Mesenchymal stem cell (in vitro differentiated cells and primary cell): ENCODE data around the gene CEP72.

Experiments used
- DNase-seq: peaks from one replicate; pipeline ENCODE4 v3.0.0-alpha.2; 2013
- H2AFZ ChIP-seq: one replicate; pipeline ENCODE4 v1.6.1; 2013; ENCODE audit warnings: low read depth, mild to moderate bottlenecking, control low read depth, inconsistent platforms, low read length, moderate library complexity
- H2AK5ac ChIP-seq: 2 replicates; pipeline ENCODE4 v1.6.1; 2013; ENCODE audit warnings: low read length, moderate library complexity, mild to moderate bottlenecking, inconsistent platforms; ENCODE audit not compliant: severe bottlenecking
- H2BK120ac ChIP-seq: one replicate; pipeline ENCODE4 v1.6.1; 2013; ENCODE audit warnings: low read depth, mild to moderate bottlenecking, inconsistent platforms, low read length, moderate library complexity
- H2BK12ac ChIP-seq, 2 experiments: one replicate each; pipeline ENCODE4 v1.6.1; 2013; ENCODE audit warnings: inconsistent platforms in 2 of 2, low read length in 2 of 2, mild to moderate bottlenecking in 2 of 2, moderate library complexity in 2 of 2, control low read depth in 1 of 2
- H2BK15ac ChIP-seq: one replicate; pipeline ENCODE4 v1.6.1; 2013; ENCODE audit warnings: mild to moderate bottlenecking, low read depth, inconsistent platforms; ENCODE audit not compliant: poor library complexity, severe bottlenecking
- H2BK5ac ChIP-seq: 2 replicates; pipeline ENCODE4 v1.6.1; 2013; ENCODE audit warnings: low read depth, mild to moderate bottlenecking, low read length, control low read depth, inconsistent platforms; ENCODE audit not compliant: poor library complexity, severe bottlenecking
- H3K14ac ChIP-seq, 2 experiments: one replicate each; pipeline ENCODE4 v1.6.1; 2013; ENCODE audit warnings: inconsistent platforms in 2 of 2, low read length in 2 of 2, control low read depth in 1 of 2, mild to moderate bottlenecking in 1 of 2, moderate library complexity in 1 of 2
- H3K18ac ChIP-seq, 2 experiments: one replicate each; pipeline ENCODE4 v1.6.1; 2013; ENCODE audit warnings: inconsistent platforms in 2 of 2, low read length in 2 of 2, control low read depth in 1 of 2, low read depth in 1 of 2, mild to moderate bottlenecking in 1 of 2
- H3K23ac ChIP-seq, 2 experiments: one replicate each; pipeline ENCODE4 v1.6.1; 2013; ENCODE audit warnings: inconsistent platforms in 2 of 2, low read length in 2 of 2, mild to moderate bottlenecking in 2 of 2, moderate library complexity in 2 of 2, control low read depth in 1 of 2
- H3K27ac ChIP-seq: 2 replicates; pipeline ENCODE4 v1.5.1; 2013; ENCODE audit warnings: mild to moderate bottlenecking, moderate library complexity, low read length, control low read depth, inconsistent platforms; ENCODE audit not compliant: poor library complexity, severe bottlenecking
- H3K27me3 ChIP-seq, 2 experiments: 2 replicates each; pipeline versions ENCODE4 v1.6.1 to v1.7.0; 2013; ENCODE audit warnings: low read length in 2 of 2, mild to moderate bottlenecking in 2 of 2, moderate library complexity in 2 of 2, control low read depth in 1 of 2, inconsistent platforms in 1 of 2; ENCODE audit not compliant: control insufficient read depth in 1 of 2, insufficient read depth in 1 of 2
- H3K36me3 ChIP-seq, 2 experiments: 2 replicates each; pipeline versions ENCODE4 v1.6.1 to v1.7.0; 2013; ENCODE audit warnings: low read length in 2 of 2, control low read depth in 1 of 2, inconsistent platforms in 1 of 2, low read depth in 1 of 2, mild to moderate bottlenecking in 1 of 2; ENCODE audit not compliant: insufficient read depth in 2 of 2, control insufficient read depth in 1 of 2
- H3K4ac ChIP-seq, 2 experiments: one replicate each; pipeline ENCODE4 v1.6.1; 2013; ENCODE audit warnings: inconsistent platforms in 2 of 2, low read length in 2 of 2, mild to moderate bottlenecking in 2 of 2, moderate library complexity in 2 of 2, control low read depth in 1 of 2, low read depth in 1 of 2
- H3K4me1 ChIP-seq: 2 replicates; pipeline ENCODE4 v1.6.1; 2013; ENCODE audit warnings: low read depth, low read length, control low read depth; ENCODE audit not compliant: control insufficient read depth, insufficient read depth
- H3K4me2 ChIP-seq: 2 replicates; pipeline ENCODE4 v1.6.1; 2013; ENCODE audit warnings: low read length, mild to moderate bottlenecking, inconsistent platforms; ENCODE audit not compliant: poor library complexity, severe bottlenecking
- H3K4me3 ChIP-seq, 2 experiments: 2 replicates each; pipeline versions ENCODE4 v1.5.1 to v1.7.0; 2013; ENCODE audit warnings: low read length in 2 of 2, mild to moderate bottlenecking in 2 of 2, control low read depth in 1 of 2, low read depth in 1 of 2; ENCODE audit not compliant: insufficient read depth in 1 of 2
- H3K79me1 ChIP-seq: replicated peaks from 2 replicates; pipeline ENCODE4 v1.6.1; 2013; ENCODE audit warnings: mild to moderate bottlenecking, control low read depth, low read length, inconsistent platforms; ENCODE audit not compliant: poor library complexity, severe bottlenecking
- H3K9ac ChIP-seq: 2 replicates; pipeline ENCODE4 v1.7.0; 2013; ENCODE audit warnings: mild to moderate bottlenecking, low read length, moderate library complexity
- H3K9me3 ChIP-seq: 2 replicates; pipeline ENCODE4 v1.7.0; 2013; ENCODE audit warnings: mild to moderate bottlenecking, low read length; ENCODE audit not compliant: control insufficient read depth
- H4K8ac ChIP-seq: one replicate; pipeline ENCODE4 v1.6.1; 2013; ENCODE audit warnings: inconsistent platforms, mild to moderate bottlenecking, low read length, moderate library complexity
- H4K91ac ChIP-seq: one replicate; pipeline ENCODE4 v1.6.1; 2013; ENCODE audit warnings: mild to moderate bottlenecking, low read length, inconsistent platforms
- WGBS: methylation state at CpG from one replicate; pipeline ENCODE4 v1.1.7; 2013; ENCODE audit warnings: mixed read lengths; 5-methylcytosine and 5-hydroxymethylcytosine counted together

CEP72 gene

GRCh38 chr5:673831-674629 lies 61.9 kb downstream of the CEP72 start:
- peak; percentile 8 for DNase-seq
- peaks cover 8 to 52% of the 10 kb centered on the region in 2 experiments for H3K27me3 ChIP-seq
- no peak overlapping the region for H3K4me3 ChIP-seq
- H3K36me3 ChIP-seq: peaks cover 0 to 4% of the 10 kb centered on the region in 2 experiments
- H3K9me3 ChIP-seq: no peaks in the 10 kb centered on the region
- H3K4ac ChIP-seq: no peak overlapping the region
- H3K18ac ChIP-seq: no peak overlapping the region
- peak overlapping the region in 1 of 2 experiments; percentile 28 for H3K14ac ChIP-seq
- H2BK15ac ChIP-seq: no peak overlapping the region
- H2AK5ac ChIP-seq: no peak overlapping the region
- H3K27ac ChIP-seq: no peak overlapping the region
- no peak overlapping the region for H3K23ac ChIP-seq
- no peak overlapping the region for H2BK120ac ChIP-seq
- no peak overlapping the region for H3K4me2 ChIP-seq
- H3K79me1 ChIP-seq: no peaks in the 10 kb centered on the region
- H3K9ac ChIP-seq: no peak overlapping the region
- H4K91ac ChIP-seq: peak overlapping the region; percentile 62
- H2BK5ac ChIP-seq: no peak overlapping the region
- 81% methylated on average over 27 of the region's 27 CpGs for WGBS
- H2BK12ac ChIP-seq: peak overlapping the region in 1 of 2 experiments; percentile 25
- peaks cover 56% of the 10 kb centered on the region for H3K4me1 ChIP-seq
- H2AFZ ChIP-seq: no peak overlapping the region
- no peak overlapping the region for H4K8ac ChIP-seq

- H3K4me1 ChIP-seq: peaks cover 51% of the 10 kb centered on the region
- H3K9me3 ChIP-seq: no peaks in the 10 kb centered on the region
- H2BK15ac ChIP-seq: no peak overlapping the region
- peak; percentile 56 for DNase-seq
- H2BK5ac ChIP-seq: no peak overlapping the region
- no peak overlapping the region for H3K18ac ChIP-seq
- H3K23ac ChIP-seq: no peak overlapping the region
- peak overlapping the region; percentile 62 for H4K91ac ChIP-seq
- WGBS: 82% methylated on average over 7 of the region's 7 CpGs
- H2AFZ ChIP-seq: no peak overlapping the region
- no peak overlapping the region for H2BK120ac ChIP-seq
- no peak overlapping the region for H4K8ac ChIP-seq
- H3K79me1 ChIP-seq: no peaks in the 10 kb centered on the region
- no peak overlapping the region for H3K9ac ChIP-seq
- no peak overlapping the region for H2AK5ac ChIP-seq
- no peak overlapping the region for H3K4ac ChIP-seq
- no peak overlapping the region for H3K14ac ChIP-seq
- H3K27ac ChIP-seq: no peak overlapping the region
- H2BK12ac ChIP-seq: no peak overlapping the region
- H3K27me3 ChIP-seq: peaks cover 8 to 52% of the 10 kb centered on the region in 2 experiments
- H3K4me2 ChIP-seq: no peak overlapping the region
- H3K4me3 ChIP-seq: no peak overlapping the region
- peaks cover 0 to 2% of the 10 kb centered on the region in 2 experiments for H3K36me3 ChIP-seq
These were observed 62.5 kb downstream of the CEP72 start for GRCh38 chr5:674630-675011.

- Histone ChIP-seq H3K27ac (no peak overlapping the region), H4K8ac (peak overlapping the region; percentile 59)
These were observed 63.2 kb downstream of the CEP72 start for GRCh38 chr5:675111-675870.

More at GRCh38 chr5:675111-675870, 63.2 kb downstream of the CEP72 start:
- no peak overlapping the region for H3K4me3 ChIP-seq
- H3K27me3 ChIP-seq: peaks cover 8 to 52% of the 10 kb centered on the region in 2 experiments
- no peak overlapping the region for H3K14ac ChIP-seq
- H3K9ac ChIP-seq: no peak overlapping the region
- H2BK15ac ChIP-seq: no peak overlapping the region
- no peaks in the 10 kb centered on the region for H3K9me3 ChIP-seq
- no peak overlapping the region for H3K4me2 ChIP-seq
- H2AK5ac ChIP-seq: no peak overlapping the region
- no peaks in the 10 kb centered on the region for H3K79me1 ChIP-seq
- DNase-seq: no peak
- no peak overlapping the region for H2BK120ac ChIP-seq
- 83% methylated on average over 17 of the region's 20 CpGs for WGBS
- no peak overlapping the region for H2BK12ac ChIP-seq
- no peak overlapping the region for H4K91ac ChIP-seq
- no peak overlapping the region for H3K23ac ChIP-seq
- H3K36me3 ChIP-seq: peaks cover 0 to 2% of the 10 kb centered on the region in 2 experiments
- H2BK5ac ChIP-seq: no peak overlapping the region
- no peak overlapping the region for H2AFZ ChIP-seq
- peaks cover 44% of the 10 kb centered on the region for H3K4me1 ChIP-seq
- no peak overlapping the region for H3K18ac ChIP-seq
- no peak overlapping the region for H3K4ac ChIP-seq
